Occipital lobe (tissue), 2 donors: ENCODE data around the gene KCNT2. TPM values are rescaled to one million over a fixed set of nuclear protein-coding genes. Genes with fewer than 3 reads are reported as not detected.
"Not testable (repeated sequence)": the region's sequence is repeated elsewhere in the genome, so short reads cannot be mapped to it uniquely, and the experiment has no call there.

Experiments used
- DNase-seq: peaks from one replicate; lab custom pipeline; 2025; lab: John Stamatoyannopoulos, UW
- total RNA-seq: library from RNA; depleted of rRNA; stranded (reverse); fragments of >200 nt; gene quantifications from one replicate; pipeline ENCODE4 v1.2.3, GENCODE V29; 2014

Gene KCNT2
- total RNA-seq, 1 donor from 2014 or later, result 50.1 TPM

GRCh38 chr1:196515904-196516303 is 92.3 kb downstream of the KCNT2 start:
- DNase-seq, result no peak

DNA sequence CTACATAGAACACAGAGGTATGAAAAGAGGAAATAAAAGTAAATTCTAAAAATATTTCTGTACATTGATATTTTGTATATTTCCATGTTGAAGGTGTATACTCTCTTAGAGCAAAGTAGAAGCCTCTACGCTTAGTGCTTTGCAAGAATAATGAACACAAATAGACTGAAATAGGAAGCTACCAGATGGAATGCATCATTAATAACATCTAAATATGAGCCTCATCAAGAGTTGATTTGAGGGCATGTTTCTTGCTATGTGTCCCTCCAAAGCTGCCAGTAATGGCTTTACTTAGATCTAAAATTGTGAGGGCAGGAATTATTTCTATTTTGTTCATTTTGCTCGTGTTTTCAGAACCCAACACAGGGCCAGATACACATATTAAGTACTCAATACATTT is 94.4 kb downstream of the KCNT2 start:
- DNase-seq, result no peak

DNA sequence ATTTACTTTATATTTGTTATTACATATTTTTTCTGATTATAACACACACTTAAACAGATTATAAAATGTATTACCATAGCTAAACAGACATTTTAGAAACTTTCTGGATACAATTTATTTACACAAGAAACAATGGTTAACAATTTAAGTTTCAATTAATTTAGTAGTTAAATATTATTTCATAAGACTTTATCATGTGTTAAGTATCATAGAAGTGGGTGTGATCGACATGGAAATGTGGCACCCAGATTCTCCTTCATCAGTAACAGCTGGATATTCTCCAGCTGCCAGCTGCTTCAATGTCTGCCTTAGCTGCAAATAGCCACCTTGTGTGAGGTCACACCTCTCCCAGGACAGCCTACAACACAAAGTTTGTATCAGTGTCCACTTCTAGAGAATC is 97.8 kb downstream of the KCNT2 start:
- DNase-seq, result no peak

GRCh38 chr1:196504224-196504623 is 104.0 kb downstream of the KCNT2 start:
- DNase-seq, result not testable (repeated sequence)

DNA sequence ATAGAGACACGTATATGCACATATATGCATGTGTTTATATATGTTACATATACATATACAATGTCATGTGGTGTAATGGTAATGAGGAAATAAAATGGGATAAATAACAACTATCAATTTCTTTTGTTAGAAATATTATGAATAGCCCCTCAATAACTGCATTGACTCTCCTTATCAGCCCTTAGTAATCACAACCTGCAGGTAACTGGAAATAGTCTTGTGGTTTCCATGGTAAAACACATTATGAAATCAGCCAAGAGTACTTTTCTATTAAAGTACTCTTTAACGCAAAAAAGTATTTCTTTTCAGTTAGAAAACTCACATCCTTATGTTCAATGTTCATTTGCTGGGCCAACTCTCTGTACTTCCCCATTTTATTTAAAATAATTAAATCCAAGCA is 105.8 kb downstream of the KCNT2 start:
- no peak for DNase-seq

- DNase-seq, result no peak
These were observed 106.3 kb downstream of the KCNT2 start for GRCh38 chr1:196501760-196502428.

- no peak for DNase-seq
These were observed 110.4 kb downstream of the KCNT2 start for GRCh38 chr1:196497817-196498216.

DNA sequence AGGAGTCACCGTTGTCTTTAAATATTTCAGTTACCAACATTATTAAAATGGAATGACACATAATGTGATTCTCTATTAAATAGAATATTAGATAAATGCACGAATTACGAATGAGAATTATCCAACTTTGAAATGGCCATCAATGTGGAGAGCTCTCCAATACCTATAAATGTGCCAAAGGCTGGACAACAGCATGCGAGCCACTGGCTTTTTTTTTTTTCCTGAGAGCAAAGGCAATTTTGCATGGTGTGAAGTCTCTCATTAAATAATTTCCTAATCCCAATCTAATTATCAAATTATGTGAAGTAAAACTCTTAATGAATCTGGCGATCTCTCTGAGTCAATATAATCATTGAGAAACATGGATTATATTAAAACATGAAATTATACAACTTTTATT is 113.5 kb downstream of the KCNT2 start:
- DNase-seq, result no peak

DNA sequence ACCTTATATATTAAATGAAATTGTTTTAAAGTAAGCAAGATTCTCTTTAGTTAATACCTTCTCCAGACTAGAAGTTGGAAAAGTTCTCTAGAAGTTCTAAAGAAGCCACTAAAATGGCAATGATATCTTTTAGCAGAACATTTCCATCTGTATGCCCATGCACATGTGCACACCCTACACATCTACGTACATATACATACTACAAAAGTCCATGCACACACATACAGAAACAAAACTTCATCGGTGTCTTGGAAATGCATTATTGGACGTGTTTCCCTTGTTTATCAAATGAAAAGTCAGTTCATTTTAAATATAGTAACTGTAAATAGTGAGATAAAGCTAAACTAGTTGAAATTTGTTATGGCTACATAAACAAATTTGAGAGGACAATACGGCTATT is 114.4 kb downstream of the KCNT2 start:
- DNase-seq, result no peak

- DNase-seq, result no peak
These were observed 119.7 kb downstream of the KCNT2 start for GRCh38 chr1:196488579-196488978.

DNA sequence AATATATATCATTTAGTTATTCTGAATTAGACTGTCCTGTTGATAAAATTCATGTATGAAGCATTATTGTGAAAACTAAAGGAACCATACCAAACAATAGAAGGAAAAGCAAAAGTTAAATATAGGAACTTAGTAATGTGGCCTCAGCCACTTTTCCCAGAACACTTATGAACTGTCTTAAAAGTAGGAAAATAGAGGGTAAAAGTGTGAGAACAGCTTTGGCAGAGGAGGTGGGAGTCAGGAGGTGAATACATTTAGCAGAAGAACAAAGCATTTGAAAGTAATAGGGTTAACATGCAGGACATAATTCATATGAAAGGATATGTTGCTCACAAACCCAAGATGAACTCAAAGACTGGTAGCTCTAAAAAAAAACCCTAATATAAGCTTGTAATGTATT is 121.9 kb downstream of the KCNT2 start:
- no peak for DNase-seq

DNA sequence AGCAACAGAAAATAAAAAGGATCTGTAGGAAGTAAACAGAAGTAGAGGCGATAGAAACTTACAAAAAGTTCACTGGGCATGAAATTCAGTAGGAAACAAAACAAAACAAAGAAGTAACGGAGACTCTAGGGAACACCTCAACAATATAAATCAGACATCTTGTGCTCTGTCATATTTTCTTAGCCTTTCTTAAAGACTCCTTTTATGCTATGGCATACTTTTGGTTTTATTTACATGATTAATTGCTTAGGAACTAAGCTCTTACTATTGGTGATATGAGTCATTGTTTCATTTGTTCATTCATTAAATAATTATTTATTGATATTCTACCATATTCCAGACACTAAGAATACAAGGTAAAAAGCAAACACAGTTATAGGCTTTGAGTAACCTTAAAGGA is 126.6 kb downstream of the KCNT2 start:
- no peak for DNase-seq

DNA sequence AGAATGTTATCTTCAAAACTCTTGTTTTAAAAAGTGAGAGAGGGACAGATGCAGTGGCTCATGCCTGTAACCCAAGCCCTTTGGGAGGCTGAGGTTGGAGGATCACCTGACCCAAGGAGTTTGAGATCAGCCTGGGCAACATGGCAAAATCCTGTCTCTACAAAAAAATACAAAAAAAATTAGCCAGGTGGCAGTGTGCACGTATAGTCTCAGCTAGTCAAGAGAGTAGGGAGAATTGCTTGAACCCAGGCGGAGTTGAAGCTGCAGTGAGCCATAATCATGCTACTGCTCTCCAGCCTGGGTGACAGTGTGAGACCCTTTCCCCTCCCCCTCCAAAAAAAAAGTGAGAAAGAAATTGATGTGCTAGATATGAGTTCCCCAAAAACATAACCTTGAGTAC is 131.0 kb downstream of the KCNT2 start:
- no peak for DNase-seq

DNA sequence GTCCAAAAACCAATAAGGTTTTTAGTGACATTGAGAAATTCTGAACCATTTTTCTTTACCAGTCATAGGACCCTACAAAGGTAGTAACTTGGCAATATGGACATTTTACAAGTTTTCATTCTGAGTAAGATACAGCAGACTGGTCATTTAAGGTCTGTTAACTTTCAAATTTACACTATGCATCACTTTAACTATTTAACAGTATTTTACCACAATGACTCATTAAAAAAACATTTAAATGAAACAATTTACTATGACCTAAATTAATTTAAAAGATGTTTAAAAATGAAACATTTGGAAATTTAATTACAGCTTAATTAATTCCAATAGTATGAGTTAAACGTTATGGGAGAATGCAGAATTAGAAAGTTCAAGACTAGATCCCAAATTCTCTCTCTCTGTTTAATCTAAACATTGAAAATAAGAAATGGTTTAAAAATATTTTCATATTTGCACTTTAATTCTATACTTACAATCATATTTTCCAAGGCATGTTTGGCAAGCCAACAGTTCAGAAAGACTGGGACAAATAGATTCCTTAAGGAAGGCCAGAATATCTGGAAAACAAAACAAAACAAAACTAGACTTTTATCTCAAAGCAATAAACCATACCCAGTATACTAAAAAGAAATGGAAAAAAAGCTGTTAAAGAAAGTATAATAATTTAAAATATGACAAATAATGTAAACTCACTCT is 140.9 kb downstream of the KCNT2 start:
- no peak for DNase-seq

DNA sequence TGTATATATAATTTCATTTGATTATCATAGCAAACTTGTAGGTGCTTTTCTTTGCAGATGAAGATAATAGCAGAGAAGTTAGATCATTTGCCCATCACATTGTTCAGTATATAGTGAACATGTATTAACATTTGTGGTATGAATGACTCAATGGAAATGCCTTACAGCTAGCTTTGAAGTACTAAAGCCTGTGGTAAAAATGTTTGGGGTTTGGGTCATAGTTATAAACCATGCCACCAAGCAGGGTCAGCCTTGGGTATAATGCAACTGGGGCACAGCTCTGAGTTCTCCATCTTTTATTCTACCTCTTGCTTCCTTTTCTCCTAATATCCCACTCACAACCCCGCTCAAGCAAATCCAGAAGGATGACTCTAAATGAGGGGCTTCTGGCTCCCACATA is 141.6 kb downstream of the KCNT2 start:
- DNase-seq, result no peak

DNA sequence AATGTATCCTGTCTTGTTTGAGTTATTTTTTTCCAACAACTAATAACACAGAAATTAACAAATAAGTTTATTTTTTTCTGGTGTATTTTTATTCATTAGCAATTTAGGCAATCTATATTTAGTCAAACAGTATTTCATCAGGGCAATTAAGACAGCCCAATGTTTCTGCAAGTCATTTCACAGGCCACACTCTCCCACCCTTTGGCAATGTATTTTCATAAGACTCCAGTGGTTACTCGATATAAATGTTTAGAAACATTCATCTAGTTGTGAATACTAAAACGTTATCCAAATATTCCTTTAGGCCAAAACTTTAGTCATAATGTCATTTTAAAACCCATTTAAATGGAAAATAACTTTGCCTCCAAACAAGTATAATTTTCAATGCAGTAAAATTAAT is 142.1 kb downstream of the KCNT2 start:
- no peak for DNase-seq

- no peak for DNase-seq
These were observed 143.7 kb downstream of the KCNT2 start for GRCh38 chr1:196464480-196464941.

DNA sequence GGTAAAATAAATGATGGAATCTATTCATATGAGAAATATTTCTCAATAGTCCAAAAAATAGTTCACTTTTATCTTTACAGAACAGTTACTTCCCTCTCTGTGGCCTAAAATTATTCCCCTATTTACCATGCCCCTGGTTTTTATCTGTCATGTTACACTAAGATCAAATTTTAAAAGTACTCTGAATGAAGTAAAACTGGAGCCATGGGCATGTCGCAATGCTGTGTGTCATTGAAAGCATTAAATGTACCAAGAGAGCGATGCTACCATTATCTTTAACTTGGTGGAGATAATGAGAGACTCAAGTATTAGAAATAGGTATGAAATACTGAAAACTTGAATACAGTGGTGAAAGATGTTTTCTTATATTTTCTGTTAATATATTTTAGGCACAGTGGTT is 146.2 kb downstream of the KCNT2 start:
- no peak for DNase-seq

GRCh38 chr1:196461521-196461920 is 146.7 kb downstream of the KCNT2 start:
- no peak for DNase-seq

- no peak for DNase-seq
These were observed 148.9 kb downstream of the KCNT2 start for GRCh38 chr1:196459383-196459782.

GRCh38 chr1:196454792-196455191 is 153.4 kb downstream of the KCNT2 start:
- DNase-seq, result no peak

DNA sequence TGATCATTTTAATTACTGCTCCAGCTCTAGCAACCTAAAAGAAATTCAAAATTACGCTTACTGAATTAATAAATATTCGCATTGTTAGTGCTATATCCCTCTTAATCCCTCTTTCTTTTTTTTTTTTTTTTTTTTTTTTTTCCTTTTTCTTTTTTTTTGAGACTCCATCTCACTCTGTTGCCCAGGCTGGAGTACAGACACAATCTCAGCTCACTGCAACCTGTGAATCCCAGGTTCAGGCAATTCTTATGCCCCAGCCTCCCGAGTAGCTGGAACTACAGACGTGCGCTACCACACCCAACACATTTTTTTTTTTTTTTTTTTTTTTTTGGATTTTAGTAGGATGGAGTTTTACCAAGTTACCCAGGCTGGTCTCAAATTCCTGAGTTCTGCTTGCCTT is 157.1 kb downstream of the KCNT2 start:
- DNase-seq, result no peak
